ENCODE measurements around the gene PIK3R5.

- no peak for TF ChIP-seq RAD21 (IDR thresholded peaks at IDR 0.05; ENCODE audit: low read depth)
- no peak for TF ChIP-seq FOXM1 (IDR thresholded peaks at IDR 0.05; ENCODE audit: borderline replicate concordance, low read depth)
- no peak for TF ChIP-seq USF1 (IDR thresholded peaks at IDR 0.05)
- no peak for TF ChIP-seq CEBPB (IDR thresholded peaks at IDR 0.05)
- no peak for TF ChIP-seq MAX (IDR thresholded peaks at IDR 0.05)
- TF ChIP-seq YY1 (IDR thresholded peaks at IDR 0.05; ENCODE audit: low read depth) = no peak
- TF ChIP-seq, protein P1, sequence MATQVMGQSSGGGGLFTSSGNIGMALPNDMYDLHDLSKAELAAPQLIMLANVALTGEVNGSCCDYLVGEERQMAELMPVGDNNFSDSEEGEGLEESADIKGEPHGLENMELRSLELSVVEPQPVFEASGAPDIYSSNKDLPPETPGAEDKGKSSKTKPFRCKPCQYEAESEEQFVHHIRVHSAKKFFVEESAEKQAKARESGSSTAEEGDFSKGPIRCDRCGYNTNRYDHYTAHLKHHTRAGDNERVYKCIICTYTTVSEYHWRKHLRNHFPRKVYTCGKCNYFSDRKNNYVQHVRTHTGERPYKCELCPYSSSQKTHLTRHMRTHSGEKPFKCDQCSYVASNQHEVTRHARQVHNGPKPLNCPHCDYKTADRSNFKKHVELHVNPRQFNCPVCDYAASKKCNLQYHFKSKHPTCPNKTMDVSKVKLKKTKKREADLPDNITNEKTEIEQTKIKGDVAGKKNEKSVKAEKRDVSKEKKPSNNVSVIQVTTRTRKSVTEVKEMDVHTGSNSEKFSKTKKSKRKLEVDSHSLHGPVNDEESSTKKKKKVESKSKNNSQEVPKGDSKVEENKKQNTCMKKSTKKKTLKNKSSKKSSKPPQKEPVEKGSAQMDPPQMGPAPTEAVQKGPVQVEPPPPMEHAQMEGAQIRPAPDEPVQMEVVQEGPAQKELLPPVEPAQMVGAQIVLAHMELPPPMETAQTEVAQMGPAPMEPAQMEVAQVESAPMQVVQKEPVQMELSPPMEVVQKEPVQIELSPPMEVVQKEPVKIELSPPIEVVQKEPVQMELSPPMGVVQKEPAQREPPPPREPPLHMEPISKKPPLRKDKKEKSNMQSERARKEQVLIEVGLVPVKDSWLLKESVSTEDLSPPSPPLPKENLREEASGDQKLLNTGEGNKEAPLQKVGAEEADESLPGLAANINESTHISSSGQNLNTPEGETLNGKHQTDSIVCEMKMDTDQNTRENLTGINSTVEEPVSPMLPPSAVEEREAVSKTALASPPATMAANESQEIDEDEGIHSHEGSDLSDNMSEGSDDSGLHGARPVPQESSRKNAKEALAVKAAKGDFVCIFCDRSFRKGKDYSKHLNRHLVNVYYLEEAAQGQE (IDR thresholded peaks at IDR 0.05; ENCODE audit: low read depth) = no peak
- no peak for TF ChIP-seq EP300 (IDR thresholded peaks at IDR 0.05; ENCODE audit: borderline replicate concordance)
- no peak for TF ChIP-seq CREB1 (IDR thresholded peaks at IDR 0.05; ENCODE audit: low read depth)
- no peak for TF ChIP-seq EGR1 (IDR thresholded peaks at IDR 0.05)
These were observed 97.0 kb downstream of the PIK3R5 start for GRCh38 chr17:8868529-8868951.

Measured in Ishikawa (cell line).